Measurements from ENCODE around the gene JOSD2.

JOSD2 gene

DNA sequence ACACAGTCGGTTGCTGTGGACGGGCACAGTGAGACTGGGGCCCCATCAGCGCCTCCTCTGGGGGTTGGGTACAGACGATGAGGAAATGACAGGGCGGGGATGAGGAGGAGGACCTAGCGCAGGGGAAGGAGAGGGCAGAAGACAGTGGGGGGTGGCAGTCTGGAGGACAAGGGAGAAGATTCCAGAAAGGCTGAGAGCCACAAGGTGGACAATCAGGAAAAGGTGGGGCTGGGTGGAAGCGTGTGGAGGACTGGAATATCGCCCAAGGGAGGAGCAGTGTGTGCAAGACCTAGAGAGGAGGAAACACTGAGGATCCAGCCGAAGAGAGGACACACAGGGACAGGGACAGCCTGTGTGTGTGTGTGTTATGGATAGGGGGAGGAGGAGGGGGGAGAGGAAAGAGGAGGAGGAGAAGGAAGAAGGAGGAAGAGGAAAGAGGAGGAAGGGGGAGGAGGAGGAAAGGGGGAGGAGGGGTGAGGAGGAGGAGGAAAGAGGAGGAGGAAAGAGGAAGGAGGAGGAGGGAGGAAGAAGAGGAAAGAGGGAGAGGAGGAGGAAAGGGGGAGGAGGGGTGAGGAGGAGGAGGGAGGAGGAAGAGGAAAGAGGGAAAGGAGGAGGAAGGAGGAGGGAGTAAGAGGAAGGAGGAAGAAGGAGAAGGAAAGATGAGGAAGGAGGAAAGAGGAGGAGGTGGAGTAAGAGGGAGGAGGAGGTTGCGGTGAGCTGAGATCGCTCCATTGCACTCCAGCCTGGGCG is 18.5 kb downstream of the JOSD2 start:
- no peak for DNase-seq

DNA sequence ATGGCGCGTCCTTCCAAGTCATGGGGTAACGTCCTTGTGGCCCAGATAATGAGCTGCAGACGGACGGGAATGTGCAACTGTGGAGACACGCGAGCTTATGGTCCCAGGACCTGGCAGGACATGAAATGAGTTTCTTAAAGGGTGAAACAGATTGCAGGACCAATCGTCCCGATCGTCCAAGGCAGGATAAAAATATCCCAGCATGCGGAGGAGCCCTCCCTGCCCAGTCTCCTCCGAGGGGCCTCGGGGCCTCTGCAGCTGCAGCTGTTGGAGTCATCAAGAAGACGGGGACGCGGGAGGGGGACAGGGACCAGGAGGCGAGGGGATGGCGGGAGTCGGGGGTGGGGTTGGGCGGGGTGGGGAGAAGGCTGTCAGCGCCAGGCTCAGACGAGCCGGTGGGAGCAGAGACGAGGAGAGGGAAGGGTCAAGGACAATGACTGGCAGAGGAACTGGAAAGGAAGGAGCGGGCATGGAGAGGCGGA is 20.0 kb downstream of the JOSD2 start:
- no peak for DNase-seq

GRCh38 chr19:50490411-50490811 is 20.6 kb downstream of the JOSD2 start:
- DNase-seq = no peak

- no peak for DNase-seq
Observed at GRCh38 chr19:50489461-50490011, 21.5 kb downstream of the JOSD2 start.

GRCh38 chr19:50488389-50489194 is 22.4 kb downstream of the JOSD2 start:
- DNase-seq = no peak

DNA sequence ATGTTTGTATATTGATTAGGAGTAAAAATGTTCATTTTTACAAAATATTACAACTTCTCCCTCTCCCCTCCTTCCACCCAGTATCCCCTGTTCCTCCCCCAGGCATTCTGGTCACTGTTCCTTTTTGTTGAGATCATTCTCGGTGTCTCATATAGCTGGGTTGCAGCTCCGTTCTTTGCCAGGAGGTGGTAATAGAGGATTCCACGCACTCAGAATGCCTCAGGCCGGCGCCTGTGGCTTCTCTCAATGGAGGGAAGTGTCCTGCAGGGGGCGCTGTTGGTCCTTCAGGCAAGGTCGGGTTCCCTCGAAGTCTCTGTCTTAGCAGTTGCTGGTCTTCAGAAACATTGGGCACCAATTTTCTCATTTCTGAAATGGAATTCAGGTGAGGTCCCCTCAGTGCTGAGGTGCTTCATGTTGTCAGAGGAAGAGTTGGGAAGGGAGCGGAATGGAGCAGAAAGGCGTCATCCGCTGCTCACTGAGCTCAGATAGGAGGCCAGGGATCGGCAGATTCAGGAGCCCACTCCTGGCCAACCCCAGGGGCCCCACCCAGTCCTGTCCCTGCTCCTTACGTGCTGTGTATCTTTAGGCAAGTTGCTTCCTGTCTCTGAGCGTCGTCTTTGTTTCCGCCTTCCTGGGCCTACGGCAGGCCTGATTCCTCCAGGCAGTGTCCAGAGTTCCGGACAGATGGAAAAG is 24.0 kb downstream of the JOSD2 start:
- DNase-seq = peak; percentile 61 to 72

GRCh38 chr19:50485284-50485955 is 25.6 kb downstream of the JOSD2 start:
- no peak for DNase-seq

DNA sequence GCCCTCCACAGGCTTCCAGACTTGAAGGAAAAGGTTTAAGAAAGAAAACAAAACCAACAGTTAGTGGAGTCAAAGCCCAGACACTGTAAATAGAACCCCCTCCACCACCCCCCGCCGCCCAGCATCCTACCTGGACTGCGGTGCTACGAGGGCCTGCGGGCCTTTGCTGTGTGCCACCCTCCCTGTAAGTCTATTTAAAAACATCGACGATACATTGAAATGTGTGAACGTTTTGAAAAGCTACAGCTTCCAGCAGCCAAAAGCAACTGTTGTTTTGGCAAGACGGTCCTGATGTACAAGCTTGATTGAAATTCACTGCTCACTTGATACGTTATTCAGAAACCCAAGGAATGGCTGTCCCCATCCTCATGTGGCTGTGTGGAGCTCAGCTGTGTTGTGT is 28.1 kb downstream of the JOSD2 start:
- DNase-seq = no peak

DNA sequence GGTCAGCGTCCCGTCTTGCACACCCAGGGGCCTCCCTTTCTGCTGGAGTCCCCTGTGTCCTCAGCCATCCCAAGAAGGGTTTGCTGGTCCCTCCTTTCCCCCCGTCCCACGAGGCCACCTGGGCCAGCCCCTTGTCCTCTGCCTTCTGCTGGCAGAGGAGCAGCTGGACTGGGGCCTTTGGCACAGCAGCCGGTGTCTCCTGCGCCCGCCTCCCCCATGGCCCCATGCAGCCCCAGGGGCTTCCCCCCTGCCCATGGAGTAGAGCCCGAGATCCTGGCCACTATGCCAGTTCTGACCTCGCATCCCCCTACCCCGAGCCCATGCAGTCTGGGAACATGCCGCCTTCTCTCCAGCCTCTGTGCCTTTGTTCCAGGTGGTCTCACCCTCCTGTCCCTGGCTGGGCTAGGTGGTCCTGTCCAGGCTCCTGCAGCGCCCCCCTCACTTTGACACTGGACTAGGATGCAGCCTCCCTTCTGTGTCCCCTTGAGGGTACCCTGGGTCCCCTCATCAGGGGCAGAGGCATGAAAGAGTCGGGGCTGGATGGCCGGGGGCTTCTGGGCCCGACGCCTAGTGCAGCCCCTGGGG is 28.6 kb downstream of the JOSD2 start:
- DNase-seq = no peak

DNA sequence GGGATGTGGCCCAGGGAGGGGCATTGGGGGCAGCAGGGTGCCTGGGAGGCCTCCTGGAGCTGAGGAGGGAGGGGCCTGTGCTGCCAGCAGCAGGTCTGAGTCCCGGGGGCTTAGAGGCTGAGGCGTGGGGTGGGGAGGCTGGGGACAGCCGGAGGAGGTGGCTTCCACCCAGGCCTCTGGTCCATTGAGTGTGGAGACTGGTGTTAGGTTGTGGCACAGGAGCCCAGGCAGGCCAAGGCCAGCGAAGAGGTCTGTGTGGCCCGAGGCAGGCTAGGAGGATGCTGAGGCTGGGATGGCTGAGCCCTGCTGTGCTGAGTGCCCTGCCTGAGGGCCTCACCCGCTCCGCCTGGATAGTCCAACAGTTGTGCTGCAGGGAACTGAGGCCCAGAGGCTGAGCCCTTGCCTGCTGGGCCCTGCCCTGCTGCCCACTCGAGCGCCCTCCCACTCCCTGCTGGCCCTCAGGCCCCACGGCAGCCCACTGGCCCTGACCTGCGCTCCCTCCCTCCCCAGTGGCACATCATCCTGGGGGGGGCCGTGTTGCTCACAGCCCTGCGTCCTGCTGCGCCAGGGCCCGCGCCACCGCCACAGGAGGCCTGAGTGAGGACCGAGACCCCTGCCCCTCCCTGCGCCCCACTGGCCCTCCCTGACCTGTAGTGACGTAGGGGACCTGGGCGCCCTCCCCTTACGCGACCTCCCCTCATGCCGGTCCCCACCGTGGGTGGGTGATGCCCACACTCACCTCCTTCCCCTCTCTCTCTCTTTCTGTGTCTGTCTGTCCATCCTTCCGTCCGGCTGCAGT is 29.4 kb downstream of the JOSD2 start:
- no peak for DNase-seq

GRCh38 chr19:50480281-50481111 is 30.5 kb downstream of the JOSD2 start:
- DNase-seq = no peak

GRCh38 chr19:50479761-50480251 is 31.2 kb downstream of the JOSD2 start:
- no peak for DNase-seq

GRCh38 chr19:50478901-50479715 is 31.9 kb downstream of the JOSD2 start:
- DNase-seq = peak; percentile 26 to 30

DNA sequence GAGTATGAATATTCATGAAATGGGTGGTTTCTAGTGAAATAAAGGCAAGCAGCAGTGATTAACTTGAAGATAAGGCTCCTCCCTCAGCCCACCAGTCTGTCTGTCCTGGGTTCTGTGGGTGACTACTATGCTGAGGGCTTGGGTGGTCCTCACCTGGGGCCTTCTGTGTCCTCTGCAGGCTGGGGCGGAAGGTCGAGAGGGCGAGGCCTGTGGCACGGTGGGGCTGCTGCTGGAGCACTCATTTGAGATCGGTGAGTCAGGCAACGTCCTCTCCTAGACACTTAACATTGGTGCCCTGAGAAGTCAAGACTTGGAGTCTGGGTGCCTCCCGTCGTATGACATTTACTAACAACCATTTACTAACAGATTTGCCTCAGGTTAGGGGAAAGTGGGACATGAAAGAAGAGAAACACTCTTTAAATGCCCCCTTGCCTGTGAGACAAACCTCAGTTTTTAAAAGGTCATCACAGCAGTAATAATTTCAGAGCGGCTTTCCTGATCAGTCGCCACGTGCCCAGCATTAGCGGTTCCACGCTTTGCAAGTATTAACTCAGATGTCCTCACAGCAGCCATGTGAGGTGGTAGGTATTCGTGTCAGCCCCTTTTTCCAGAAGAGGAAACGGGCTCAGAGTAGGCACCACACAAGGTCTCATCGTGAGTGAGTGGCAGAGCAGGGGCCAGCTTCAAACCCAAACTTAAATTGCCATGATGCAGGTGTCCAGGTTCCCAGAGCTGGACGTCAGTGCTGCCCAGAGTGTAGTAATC is 33.1 kb downstream of the JOSD2 start:
- no peak for DNase-seq

- no peak for DNase-seq
Observed at GRCh38 chr19:50476907-50477238, 34.1 kb downstream of the JOSD2 start.

- peak; percentile 84 to 88 for DNase-seq
Observed at GRCh38 chr19:50476224-50476906, 34.6 kb downstream of the JOSD2 start, which contains the start of the genes EMC10 and GARIN5A. TSS of gene EMC10 (plus strand) at chr19:50476507. CDS start at chr19:50476545, 38 bp downstream. TSS of gene GARIN5A (minus strand) at chr19:50476848. CDS start at chr19:50476388, 460 bp downstream.

DNA sequence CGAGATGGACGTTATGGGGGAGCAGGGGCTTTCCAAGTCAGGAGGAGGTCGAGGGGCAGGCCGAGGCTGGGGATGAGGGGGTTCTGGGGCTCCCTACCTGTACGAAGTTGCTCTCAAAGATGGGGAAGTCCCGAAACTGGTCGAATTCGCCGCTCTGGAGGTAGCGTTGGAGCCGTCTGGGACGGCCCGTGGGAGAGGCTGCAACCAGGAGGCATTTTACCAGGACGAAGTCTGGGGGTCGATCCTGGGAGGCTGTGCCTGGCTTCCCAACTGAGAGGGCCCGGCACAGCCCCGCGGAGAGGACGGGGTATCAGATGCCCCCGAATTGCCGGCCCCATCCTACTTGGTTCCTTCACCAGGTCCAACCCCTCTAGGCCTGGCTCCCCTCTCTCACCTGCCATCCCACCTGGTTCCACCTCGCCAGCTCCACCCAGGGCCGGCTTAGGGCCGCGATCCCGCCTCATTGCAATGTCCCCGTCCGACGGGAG is 35.2 kb downstream of the JOSD2 start:
- DNase-seq = no peak
